Psoas muscle (tissue), 8 donors: Measurements from ENCODE around the gene LANCL2. TPM values are rescaled to one million over a fixed set of nuclear protein-coding genes. Genes with fewer than 3 reads are reported as not detected.

Experiments
- ATAC-seq, 4 donors: fragments of 200-7000 bp; cut with Tn5 transposase; one replicate each; pipeline ENCODE4 v1.9.1; 2020; ENCODE audit warnings: moderate library complexity in 3 of 4, mild to moderate bottlenecking in 2 of 4
- DNase-seq, 2 donors: peaks; one replicate each; pipeline ENCODE4 v3.0.0-alpha.2; 2020
- H3K27ac ChIP-seq: fragments of 200-600 bp; one replicate; pipeline ENCODE4 v1.8.0; 2022
- H3K27me3 ChIP-seq, 3 donors: fragments of 200-600 bp in 1 of 3; one replicate each; pipeline versions ENCODE4 v1.6.1 to v1.8.0; 2013 to 2022; ENCODE audit warnings: low read length in 2 of 3, mild to moderate bottlenecking in 2 of 3, moderate library complexity in 1 of 3; ENCODE audit not compliant: insufficient read depth in 3 of 3
- H3K36me3 ChIP-seq, 2 donors: fragments of 200-600 bp in 1 of 2; one replicate each; pipeline versions ENCODE4 v1.6.1 to v1.8.0; 2013 to 2022; ENCODE audit warnings: low read depth in 1 of 2, mild to moderate bottlenecking in 1 of 2, moderate library complexity in 1 of 2; ENCODE audit not compliant: insufficient read depth in 1 of 2
- H3K4me1 ChIP-seq: fragments of 200-600 bp; one replicate; pipeline ENCODE4 v1.8.0; 2022
- H3K4me3 ChIP-seq: fragments of 200-600 bp; one replicate; pipeline ENCODE4 v1.8.0; 2022; ENCODE audit warnings: mild to moderate bottlenecking
- H3K9me3 ChIP-seq: fragments of 200-600 bp; one replicate; pipeline ENCODE4 v1.8.0; 2022
- WGBS, 3 donors: extraction: QIAGEN DNeasy Blood & Tissue Kit; methylation state at CpG; one replicate each; pipeline versions ENCODE4 v1.1.6 to v1.1.7; 2013; 5-methylcytosine and 5-hydroxymethylcytosine counted together
- intact Hi-C, 2 donors: fragments of 100-400 bp; cut with DNase I; formaldehyde crosslinking; loops; one replicate each; pipeline versions ENCODE4 v1.11.0 to v1.14.2; 2022
- polyA plus RNA-seq, 3 donors: library from polyadenylated mRNA; stranded (reverse); fragments of 200-250 nt; gene quantifications; one replicate each; pipeline ENCODE4 v1.2.3, GENCODE V29; 2013
- total RNA-seq, 4 donors: library from RNA; stranded (reverse); fragmentation: NEBNext Ultra II Directional in 2 of 4; extraction: Animal tissue kit (Norgen Biotek cat#: 25700) in 2 of 4; gene quantifications; one replicate each; pipeline versions ENCODE4 v1.2.1 to v1.2.4, GENCODE V29; 2021 to 2023
- TF ChIP-seq, protein P1 (sequence below): fragments of 200-600 bp; IDR thresholded peaks from one replicate; pipeline ENCODE4 v1.8.0; 2022; ENCODE audit warnings: antibody characterized with exemption
- donor health status: healthy with polysubstance abuse.
- donor health status: DM: no; HTN: no; CAD: no; lungs with moderate emphysema.
- donor health status: Bipolar disorder and iron deficiency.
- donor health status: healthy.
- donor health status: DM: yes; HTN: yes; CAD: no.
- donor health status: DM: no; HTN: no; CAD: no.
- donor health status: DM: no; HTN: no; CAD: no.
- donor health status: DM: yes; HTN: yes; CAD: no.

LANCL2 gene
- total and polyA plus RNA-seq, 7 donors: 5.4 to 16.9 (median 9.6) TPM

DNA sequence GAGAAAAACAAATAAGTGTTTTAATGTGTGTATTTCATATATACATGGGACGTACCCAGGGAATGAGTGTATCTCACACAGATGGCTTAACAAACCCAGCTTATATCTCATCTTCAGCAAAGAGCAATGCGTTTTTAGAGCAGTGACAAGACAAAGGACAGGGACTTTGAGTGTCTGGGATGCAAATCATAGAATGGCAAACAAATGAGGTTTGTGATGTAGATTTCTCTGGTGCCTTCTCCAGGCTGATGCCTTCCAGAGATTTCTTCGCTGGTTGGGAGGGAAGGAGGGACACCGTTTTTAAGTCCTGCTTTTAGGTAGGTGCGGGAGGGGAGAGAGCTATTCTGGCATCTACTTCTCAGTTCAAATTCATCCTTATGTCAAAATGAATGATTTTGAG is 16.6 kb downstream of the LANCL2 start:
- no peak for ATAC-seq
- DNase-seq: no peak

DNA sequence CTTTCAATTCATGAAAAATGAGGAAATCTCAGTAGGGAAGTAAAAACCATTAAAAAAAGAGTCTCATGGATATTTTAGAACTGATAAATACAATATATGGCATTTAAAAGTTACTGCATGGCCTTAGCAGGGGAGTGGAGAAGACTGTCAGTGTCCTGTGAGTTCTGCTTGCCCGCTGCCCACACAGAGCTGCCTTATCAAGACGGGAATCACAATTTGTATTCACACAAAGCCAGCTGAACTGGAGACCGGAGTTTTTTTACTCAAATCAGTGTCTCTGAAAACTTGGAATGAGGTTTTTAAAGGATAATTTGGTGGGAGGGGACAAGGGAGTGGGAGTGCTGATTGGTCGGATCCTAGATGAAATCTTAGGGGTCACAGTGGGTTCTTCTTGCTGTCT is 17.1 kb downstream of the LANCL2 start:
- intact Hi-C loops: no loop called here
- TF ChIP-seq, protein P1, sequence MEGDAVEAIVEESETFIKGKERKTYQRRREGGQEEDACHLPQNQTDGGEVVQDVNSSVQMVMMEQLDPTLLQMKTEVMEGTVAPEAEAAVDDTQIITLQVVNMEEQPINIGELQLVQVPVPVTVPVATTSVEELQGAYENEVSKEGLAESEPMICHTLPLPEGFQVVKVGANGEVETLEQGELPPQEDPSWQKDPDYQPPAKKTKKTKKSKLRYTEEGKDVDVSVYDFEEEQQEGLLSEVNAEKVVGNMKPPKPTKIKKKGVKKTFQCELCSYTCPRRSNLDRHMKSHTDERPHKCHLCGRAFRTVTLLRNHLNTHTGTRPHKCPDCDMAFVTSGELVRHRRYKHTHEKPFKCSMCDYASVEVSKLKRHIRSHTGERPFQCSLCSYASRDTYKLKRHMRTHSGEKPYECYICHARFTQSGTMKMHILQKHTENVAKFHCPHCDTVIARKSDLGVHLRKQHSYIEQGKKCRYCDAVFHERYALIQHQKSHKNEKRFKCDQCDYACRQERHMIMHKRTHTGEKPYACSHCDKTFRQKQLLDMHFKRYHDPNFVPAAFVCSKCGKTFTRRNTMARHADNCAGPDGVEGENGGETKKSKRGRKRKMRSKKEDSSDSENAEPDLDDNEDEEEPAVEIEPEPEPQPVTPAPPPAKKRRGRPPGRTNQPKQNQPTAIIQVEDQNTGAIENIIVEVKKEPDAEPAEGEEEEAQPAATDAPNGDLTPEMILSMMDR: no peak
- ATAC-seq: no peak
- H3K4me3 ChIP-seq: no peak overlapping the region
- H3K9me3 ChIP-seq: no peaks in the 10 kb centered on the region
- no peak overlapping the region for H3K27ac ChIP-seq
- no peak for DNase-seq
- H3K27me3 ChIP-seq: no peaks in the 10 kb centered on the region
- 93 to 97% (median 93%) methylated on average over 4 of the region's 4 CpGs for WGBS, 3 donors
- no peaks in the 10 kb centered on the region for H3K4me1 ChIP-seq
- no peaks in the 10 kb centered on the region for H3K36me3 ChIP-seq

More for the DNA sequence above, 16.6 kb downstream of the LANCL2 start:
- 88 to 91% (median 91%) methylated on average over 5 of the region's 5 CpGs for WGBS, 3 donors
- intact Hi-C loops: no loop called here
- Histone ChIP-seq H3K36me3 (no peaks in the 10 kb centered on the region), H3K9me3 (no peaks in the 10 kb centered on the region), H3K27ac (no peak overlapping the region), H3K4me3 (no peak overlapping the region), H3K4me1 (no peaks in the 10 kb centered on the region), H3K27me3 (no peaks in the 10 kb centered on the region)
- TF ChIP-seq, protein P1: no peak

DNA sequence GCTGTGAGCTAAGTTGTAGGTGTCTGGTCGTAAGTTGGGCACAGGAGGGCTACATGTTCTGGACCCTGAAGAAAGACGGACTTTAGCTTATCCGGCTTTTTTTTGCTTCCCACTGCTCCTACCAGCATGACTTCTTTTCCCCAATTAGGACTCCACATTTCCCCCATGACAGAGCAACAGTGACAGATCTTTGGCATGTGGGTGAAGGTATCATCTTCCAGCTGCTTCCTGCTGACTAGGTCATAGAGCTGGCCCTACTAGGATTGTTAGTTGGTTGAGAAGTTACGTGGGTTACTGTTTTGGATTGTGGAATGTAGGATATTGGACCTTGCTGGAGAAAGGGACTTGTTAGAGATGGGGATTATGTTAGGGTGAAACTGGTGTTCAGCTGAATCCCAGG is 21.4 kb downstream of the LANCL2 start:
- Histone ChIP-seq H3K4me3 (peak overlapping the region; percentile 47), H3K9me3 (no peaks in the 10 kb centered on the region), H3K36me3 (no peaks in the 10 kb centered on the region), H3K4me1 (no peaks in the 10 kb centered on the region), H3K27me3 (no peaks in the 10 kb centered on the region), H3K27ac (peak overlapping the region; percentile 80)
- DNase-seq (no peak), ATAC-seq (peak; percentile 94 to 99 (median 98))
- 45 to 67% (median 55%) methylated on average over 4 of the region's 4 CpGs for WGBS, 3 donors
- intact Hi-C loops: no loop called here
- TF ChIP-seq, protein P1: no peak

DNA sequence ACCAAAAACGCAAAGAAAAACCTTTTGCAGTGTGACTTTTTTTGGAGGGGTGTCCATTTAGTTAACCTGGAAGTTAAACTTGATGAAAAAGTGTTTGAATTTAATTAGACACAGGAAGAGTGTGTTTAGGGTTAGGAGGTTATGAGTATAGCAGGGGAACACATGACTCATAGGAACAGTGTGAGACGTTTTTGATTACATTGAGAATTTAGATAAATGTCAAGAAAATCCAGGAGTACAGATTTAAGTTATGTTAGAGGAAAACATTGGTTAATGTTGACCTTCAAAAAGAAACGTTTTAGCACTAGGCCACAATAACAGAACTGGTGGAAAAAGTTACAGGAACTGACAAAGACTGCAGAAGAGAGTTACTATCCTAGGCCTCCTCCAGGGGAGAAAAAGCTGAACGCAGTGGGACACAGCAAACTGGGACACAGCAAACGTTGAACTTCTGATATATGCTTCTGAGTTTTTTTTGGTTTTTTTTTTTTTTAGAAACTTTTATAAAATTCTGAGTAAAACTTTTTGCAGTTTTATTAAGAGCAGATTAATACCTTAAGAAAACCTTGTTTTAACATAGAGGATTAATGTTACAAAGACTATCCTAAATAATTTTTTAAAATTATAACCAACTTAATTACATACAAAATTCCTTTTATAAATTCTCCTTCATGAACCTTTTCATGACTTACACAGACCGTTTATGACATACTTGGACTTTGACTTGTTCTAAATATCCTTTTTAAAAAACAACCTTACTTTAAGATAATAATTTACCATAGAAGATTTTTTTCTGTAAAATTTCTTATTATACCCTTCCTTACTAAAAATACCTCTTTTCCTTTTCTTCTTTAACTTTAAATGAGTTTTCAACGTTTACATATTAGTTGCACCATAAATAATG is 22.2 kb downstream of the LANCL2 start:
- 87 to 95% (median 89%) methylated on average over 7 of the region's 7 CpGs for WGBS, 3 donors
- Histone ChIP-seq H3K9me3 (no peaks in the 10 kb centered on the region), H3K4me1 (no peaks in the 10 kb centered on the region), H3K27me3 (no peaks in the 10 kb centered on the region), H3K36me3 (peaks cover 0 to 6% of the 10 kb centered on the region in 2 donors), H3K27ac (peak overlapping the region; percentile 80), H3K4me3 (no peak overlapping the region)
- intact Hi-C loops: no loop called here
- DNase-seq (no peak), ATAC-seq (peak in 1 of 4 donors; percentile 44)
- TF ChIP-seq, protein P1: no peak
